ENCODE results near the gene ACSBG1.

ACSBG1 gene

DNA sequence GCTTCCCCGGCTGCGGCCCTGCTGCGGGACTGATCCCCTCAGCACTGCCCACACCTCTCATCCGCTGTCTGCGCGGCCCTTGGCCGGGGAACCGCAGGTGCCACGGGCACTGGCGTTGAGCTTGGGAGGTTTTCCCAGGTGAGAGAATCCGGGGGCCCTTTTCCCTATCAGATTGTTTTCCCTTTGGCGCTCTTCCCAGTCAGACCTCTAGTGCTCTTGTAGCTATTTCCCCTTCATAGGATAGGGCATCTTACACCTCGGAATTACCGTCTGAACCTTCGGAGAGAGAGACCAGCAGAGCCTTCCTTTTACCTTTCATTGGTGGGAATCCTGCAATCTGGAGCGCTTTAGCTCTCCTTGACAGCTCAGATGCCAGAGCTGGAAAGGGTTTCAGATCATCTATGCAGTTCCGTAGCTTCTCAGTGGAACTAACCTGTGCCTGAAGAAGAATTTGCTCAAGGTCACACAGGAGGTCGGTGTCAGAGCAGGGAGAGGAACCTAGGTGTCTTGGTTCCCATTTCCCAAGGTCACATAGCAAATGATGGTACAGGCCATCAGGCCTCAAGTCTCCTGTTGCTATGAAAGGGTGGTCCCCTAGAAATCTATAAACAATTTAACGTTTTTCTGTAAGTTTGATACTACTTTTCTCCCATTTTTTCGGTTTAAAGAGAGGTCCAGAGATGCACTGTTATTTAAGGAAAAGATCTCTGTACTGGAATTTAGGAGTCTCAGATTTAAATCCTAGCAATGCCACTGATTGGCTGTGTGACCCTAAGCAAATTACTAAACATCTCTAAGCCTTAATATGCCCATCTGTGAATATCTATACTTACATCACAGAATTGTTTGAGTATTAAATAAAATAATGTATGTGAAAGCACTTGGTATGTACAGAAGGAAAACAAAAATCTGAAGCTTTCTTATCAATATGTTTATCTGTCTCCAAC is 84.3 kb downstream of the ACSBG1 start:
- Mint-ChIP-seq H3K27me3 (ENCODE audit: low read depth, poor library complexity) (peaks cover 3% of the 10 kb centered on the region), H3K4me1 (peaks cover 27% of the 10 kb centered on the region), H3K27ac (peak overlapping the region; percentile 62), H3K9me3 (no peaks in the 10 kb centered on the region), H3K4me3 (peak overlapping the region; percentile 94), H3K36me3 (ENCODE audit: low read depth) (no peaks in the 10 kb centered on the region)
- DNase-seq, result no peak
- TF ChIP-seq, protein P1, sequence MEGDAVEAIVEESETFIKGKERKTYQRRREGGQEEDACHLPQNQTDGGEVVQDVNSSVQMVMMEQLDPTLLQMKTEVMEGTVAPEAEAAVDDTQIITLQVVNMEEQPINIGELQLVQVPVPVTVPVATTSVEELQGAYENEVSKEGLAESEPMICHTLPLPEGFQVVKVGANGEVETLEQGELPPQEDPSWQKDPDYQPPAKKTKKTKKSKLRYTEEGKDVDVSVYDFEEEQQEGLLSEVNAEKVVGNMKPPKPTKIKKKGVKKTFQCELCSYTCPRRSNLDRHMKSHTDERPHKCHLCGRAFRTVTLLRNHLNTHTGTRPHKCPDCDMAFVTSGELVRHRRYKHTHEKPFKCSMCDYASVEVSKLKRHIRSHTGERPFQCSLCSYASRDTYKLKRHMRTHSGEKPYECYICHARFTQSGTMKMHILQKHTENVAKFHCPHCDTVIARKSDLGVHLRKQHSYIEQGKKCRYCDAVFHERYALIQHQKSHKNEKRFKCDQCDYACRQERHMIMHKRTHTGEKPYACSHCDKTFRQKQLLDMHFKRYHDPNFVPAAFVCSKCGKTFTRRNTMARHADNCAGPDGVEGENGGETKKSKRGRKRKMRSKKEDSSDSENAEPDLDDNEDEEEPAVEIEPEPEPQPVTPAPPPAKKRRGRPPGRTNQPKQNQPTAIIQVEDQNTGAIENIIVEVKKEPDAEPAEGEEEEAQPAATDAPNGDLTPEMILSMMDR (IDR thresholded peaks at IDR 0.05), result no peak

DNA sequence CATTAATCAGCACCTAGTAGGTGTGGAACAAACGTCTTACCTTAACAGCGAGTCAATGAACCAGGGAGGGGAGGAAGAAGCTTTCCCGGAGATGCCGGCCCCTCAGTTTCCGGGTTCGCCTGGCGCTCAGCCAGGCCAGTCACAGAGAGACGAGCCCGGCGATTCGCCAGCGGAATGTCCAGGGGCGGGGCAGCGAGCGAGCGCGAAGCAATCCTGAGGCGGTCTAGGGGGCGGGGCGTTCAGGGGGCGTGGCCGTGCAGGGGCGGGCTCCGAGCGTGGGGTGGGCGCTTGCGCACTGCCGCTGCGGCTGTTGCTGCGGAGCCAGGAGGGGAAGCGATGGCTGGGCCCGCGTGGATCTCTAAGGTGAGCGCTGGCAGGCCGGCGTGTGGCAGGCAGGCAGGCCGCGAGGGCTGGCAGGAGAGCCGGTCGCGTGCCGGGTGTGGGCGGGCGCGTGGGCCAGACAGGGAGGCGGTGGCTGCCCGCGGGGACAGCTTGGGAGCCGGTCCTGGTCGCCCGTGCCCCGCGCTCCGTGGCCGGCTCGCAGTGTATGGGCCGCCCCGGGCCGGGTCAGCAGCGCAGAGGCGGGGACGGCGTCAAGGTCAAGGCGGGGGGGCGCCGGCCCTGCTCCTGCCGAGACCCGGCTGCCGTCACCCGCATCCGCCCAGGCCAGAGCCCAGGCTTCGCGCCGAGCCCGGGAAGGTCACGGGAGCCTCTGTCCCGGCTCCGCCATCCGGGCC is 85.1 kb downstream of the ACSBG1 start, which contains the start of gene IDH3A:
TSS of gene IDH3A (plus strand) at position 295 of the 737 bp plus-strand sequence. CDS start at position 337, 42 bp downstream.
- no peaks in the 10 kb centered on the region for H3K36me3 Mint-ChIP-seq (ENCODE audit: low read depth)
- TF ChIP-seq, protein P1 (IDR thresholded peaks at IDR 0.05), result no peak
- peak within 1 kb of the TSS; percentile 94 for H3K4me3 Mint-ChIP-seq
- DNase-seq, result peak; percentile 100
- peaks cover 27% of the 10 kb centered on the region for H3K4me1 Mint-ChIP-seq
- H3K9me3 Mint-ChIP-seq, result no peaks in the 10 kb centered on the region
- peak within 1 kb of the TSS; percentile 62 for H3K27ac Mint-ChIP-seq
- H3K27me3 Mint-ChIP-seq (ENCODE audit: low read depth, poor library complexity), result peaks cover 3% of the 10 kb centered on the region

DNA sequence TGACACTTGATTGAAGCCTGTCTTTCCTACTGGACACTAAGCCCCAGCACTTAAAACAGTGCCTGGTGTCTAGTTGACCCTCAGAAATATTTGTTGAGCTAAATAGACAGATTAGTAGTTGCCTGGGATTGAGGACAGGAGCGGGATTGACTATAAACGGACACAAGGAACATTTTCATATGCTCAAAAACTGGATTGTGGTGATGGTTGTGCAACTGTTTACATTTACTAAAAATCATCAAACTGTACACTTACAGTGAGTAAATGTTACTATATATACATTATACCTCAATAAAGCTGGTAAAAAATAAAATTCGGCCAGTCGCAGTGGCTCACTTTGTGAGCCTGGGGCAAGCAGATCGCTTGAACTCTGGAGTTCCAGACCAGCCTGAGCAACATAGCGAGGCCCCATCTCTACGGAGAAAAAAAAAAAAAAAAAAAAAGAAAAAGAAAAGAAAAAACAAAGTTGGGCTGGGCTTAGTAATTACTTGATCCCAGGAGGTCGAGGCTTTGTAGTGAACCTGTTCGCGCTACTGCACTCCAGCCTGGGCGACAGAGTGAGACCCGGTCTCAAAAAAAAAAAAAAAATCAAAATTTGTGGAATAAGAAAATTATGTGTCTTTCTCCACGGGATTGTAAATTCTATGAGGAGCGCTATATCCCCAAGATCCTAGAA is 85.8 kb downstream of the ACSBG1 start:
- DNase-seq, result no peak
- H3K4me3 Mint-ChIP-seq, result peak overlapping the region; percentile 93
- peaks cover 27% of the 10 kb centered on the region for H3K4me1 Mint-ChIP-seq
- no peaks in the 10 kb centered on the region for H3K9me3 Mint-ChIP-seq
- no peaks in the 10 kb centered on the region for H3K36me3 Mint-ChIP-seq (ENCODE audit: low read depth)
- peaks cover 3% of the 10 kb centered on the region for H3K27me3 Mint-ChIP-seq (ENCODE audit: low read depth, poor library complexity)
- TF ChIP-seq, protein P1 (IDR thresholded peaks at IDR 0.05), result no peak
- H3K27ac Mint-ChIP-seq, result no peak overlapping the region

DNA sequence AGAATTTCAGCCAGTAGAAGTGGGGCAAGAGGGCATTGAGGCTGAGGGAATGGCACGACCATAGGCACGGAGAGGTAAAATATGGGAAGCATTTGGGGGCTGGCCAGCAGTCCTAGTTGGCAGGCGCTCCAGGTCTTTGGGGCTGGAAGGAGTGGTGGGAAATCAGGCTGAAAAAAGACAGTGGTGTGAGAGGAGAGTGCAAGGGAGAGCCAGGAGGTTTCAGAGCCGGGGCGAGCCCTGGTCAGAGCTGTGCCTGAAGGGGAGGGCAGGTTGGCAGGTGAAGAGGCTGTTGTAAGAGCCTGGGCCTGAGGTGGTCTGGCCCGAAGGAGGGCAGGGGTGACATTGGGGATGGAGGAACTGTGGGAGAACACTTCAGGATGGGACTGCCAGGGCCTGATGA is 86.8 kb downstream of the ACSBG1 start:
- H3K4me3 Mint-ChIP-seq, result peak overlapping the region; percentile 70
- no peaks in the 10 kb centered on the region for H3K36me3 Mint-ChIP-seq (ENCODE audit: low read depth)
- TF ChIP-seq, protein P1 (IDR thresholded peaks at IDR 0.05), result no peak
- no peaks in the 10 kb centered on the region for H3K9me3 Mint-ChIP-seq
- H3K27ac Mint-ChIP-seq, result peak overlapping the region; percentile 19
- no peak for DNase-seq
- peaks cover 6% of the 10 kb centered on the region for H3K27me3 Mint-ChIP-seq (ENCODE audit: low read depth, poor library complexity)
- H3K4me1 Mint-ChIP-seq, result peaks cover 27% of the 10 kb centered on the region

DNA sequence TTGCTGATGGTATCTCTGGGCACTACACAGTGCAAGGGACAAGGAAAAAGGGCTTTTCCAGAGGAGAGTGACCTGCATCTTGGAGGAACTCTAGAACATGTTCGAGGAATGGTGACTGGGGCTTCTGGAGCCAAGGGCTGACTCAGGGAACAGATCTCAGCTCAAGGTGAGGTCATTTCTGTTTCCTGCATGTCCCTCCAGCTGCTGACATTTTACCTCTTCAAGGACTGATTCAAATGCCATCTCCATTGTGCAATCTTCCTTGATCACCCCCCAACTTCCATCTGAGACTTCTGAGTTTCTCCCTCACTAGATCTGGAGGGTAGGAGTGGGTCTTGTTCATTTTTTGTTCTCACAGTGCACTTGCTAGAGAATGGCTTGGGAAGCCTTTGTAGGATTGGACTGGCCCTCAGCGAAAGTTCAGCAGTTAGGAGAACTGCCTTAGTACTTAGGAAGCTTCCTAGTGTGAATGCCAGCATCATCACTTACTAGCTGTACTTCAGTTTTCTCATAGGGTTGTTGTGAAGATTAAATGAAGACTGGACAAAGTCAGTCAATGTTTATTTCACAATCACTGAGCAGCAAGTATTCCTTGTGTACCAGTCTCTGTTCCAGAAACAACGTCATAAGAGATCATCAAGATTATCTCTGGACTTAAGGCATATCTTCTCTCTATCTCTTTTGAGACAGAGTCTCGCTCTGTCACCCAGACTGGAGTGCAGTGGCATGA is 87.8 kb downstream of the ACSBG1 start:
- H3K36me3 Mint-ChIP-seq (ENCODE audit: low read depth), result no peaks in the 10 kb centered on the region
- H3K4me3 Mint-ChIP-seq, result no peak overlapping the region
- no peak for DNase-seq
- H3K27me3 Mint-ChIP-seq (ENCODE audit: low read depth, poor library complexity), result peaks cover 6% of the 10 kb centered on the region
- no peak overlapping the region for H3K27ac Mint-ChIP-seq
- H3K9me3 Mint-ChIP-seq, result no peaks in the 10 kb centered on the region
- peaks cover 27% of the 10 kb centered on the region for H3K4me1 Mint-ChIP-seq
- TF ChIP-seq, protein P1 (IDR thresholded peaks at IDR 0.05), result no peak
